Breast epithelium (tissue), 4 donors: ENCODE measurements around the gene SDK1. TPM values are rescaled to one million over a fixed set of nuclear protein-coding genes. Genes with fewer than 3 reads are reported as not detected.

Experiments
- DNase-seq, 2 donors: peaks; one replicate each; pipeline ENCODE4 v3.0.0-alpha.2; 2019; ENCODE audit warnings: low spot score in 2 of 2
- H3K27ac ChIP-seq, 2 donors: fragments of 200-600 bp; sonication (generic) in 1 of 2; one replicate each; pipeline ENCODE4 v1.5.1; 2016 to 2019; ENCODE audit warnings: mild to moderate bottlenecking in 1 of 2
- H3K27me3 ChIP-seq, 2 donors: fragments of 200-600 bp; sonication (generic) in 1 of 2; one replicate each; pipeline versions ENCODE4 v1.5.1 to v1.6.0; 2017 to 2019; ENCODE audit warnings: control low read depth in 1 of 2, mild to moderate bottlenecking in 1 of 2
- H3K36me3 ChIP-seq: fragments of 200-600 bp; one replicate; pipeline ENCODE4 v1.5.1; 2019
- H3K4me1 ChIP-seq, 2 donors: fragments of 200-600 bp; sonication (generic); one replicate each; pipeline ENCODE4 v1.5.1; 2016 to 2019; ENCODE audit warnings: control low read depth in 1 of 2
- H3K4me3 ChIP-seq, 3 donors: fragments of 200-600 bp; sonication (generic); 1 replicate in 2 of 3; 2 replicates in 1 of 3; pipeline ENCODE4 v1.5.1; 2016 to 2019; ENCODE audit warnings: mild to moderate bottlenecking in 3 of 3, moderate library complexity in 2 of 3
- H3K9me3 ChIP-seq, 2 donors: fragments of 200-600 bp; sonication (generic) in 1 of 2; one replicate each; pipeline ENCODE4 v1.5.1; 2016 to 2019; ENCODE audit warnings: control low read depth in 1 of 2
- POLR2A ChIP-seq: fragments of 450-650 bp; IDR thresholded peaks from one replicate; pipeline ENCODE4 v1.6.1; 2016; ENCODE audit warnings: antibody characterized with exemption, mild to moderate bottlenecking, moderate library complexity
- POLR2AphosphoS5 ChIP-seq, 3 donors: sonication (generic); formaldehyde crosslinking; IDR thresholded peaks; one replicate each; pipeline ENCODE4 v1.6.1; 2017; ENCODE audit warnings: antibody characterized with exemption in 3 of 3
- intact Hi-C: fragments of 100-400 bp; cut with DNase I; formaldehyde crosslinking; loops from one replicate; pipeline ENCODE4 v1.15.1; 2023; ENCODE audit warnings: low total_unique reads
- total RNA-seq, 3 donors: library from RNA; depleted of rRNA; stranded (reverse); fragments of >200 nt; gene quantifications; one replicate each; pipeline ENCODE4 v1.1.0, GENCODE V29; 2016
- TF ChIP-seq, protein P1 (sequence below), 3 donors: fragments of 450-650 bp; IDR thresholded peaks; one replicate each; pipeline ENCODE4 v1.5.1; 2016 to 2017; ENCODE audit warnings: antibody characterized with exemption in 3 of 3, mild to moderate bottlenecking in 3 of 3, moderate library complexity in 3 of 3

Gene SDK1
- total RNA-seq, 3 donors from 2014 or later: 3.7 to 18.2 (median 6.6) TPM

DNA sequence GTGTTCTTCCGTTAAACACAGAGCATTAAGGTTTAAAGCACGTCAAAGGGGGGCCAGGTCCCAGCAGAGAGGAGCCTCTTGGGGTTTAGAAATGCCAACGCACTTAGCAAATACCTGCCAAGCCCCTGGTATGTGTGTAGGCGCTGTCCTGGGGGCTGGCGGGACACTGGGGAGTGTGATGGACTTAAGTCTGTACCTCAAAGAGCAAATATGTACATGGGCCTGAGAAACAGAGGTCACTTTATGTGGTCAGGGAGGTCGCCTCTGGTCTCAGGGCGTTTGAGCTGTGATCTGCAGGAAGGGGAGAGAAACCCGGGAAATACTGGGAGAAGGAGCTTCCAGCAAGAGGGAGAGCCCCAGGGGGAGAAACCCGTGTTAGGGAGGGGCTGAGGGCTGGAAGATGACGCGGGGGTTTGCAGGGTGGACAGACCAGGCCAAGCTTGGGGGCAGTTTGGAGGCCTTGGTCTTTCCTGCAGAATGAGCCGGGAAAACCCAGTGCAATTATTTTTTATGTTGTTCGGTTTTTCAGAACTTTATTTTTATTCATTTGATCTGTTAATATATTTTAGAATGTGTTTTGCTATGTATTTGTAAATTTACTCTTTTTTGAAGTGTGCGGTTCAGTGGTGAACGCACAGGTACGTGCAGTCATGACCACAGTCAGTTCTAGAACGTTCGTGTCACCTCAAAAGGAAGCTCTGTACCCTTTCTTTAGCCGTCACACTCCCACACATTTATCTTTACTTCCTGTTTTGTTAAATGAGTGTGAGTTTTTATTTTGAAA is 939.7 kb downstream of the SDK1 start:
- Histone ChIP-seq H3K9me3 (peaks cover 3 to 14% of the 10 kb centered on the region in 2 donors), H3K36me3 (no peaks in the 10 kb centered on the region)
- intact Hi-C loops: no loop called here

GRCh38 chr7:4241304-4241612 is 940.2 kb downstream of the SDK1 start:
- intact Hi-C loops: no loop called here
- Histone ChIP-seq H3K27ac (no peak overlapping the region), H3K27me3 (no peaks in the 10 kb centered on the region), H3K9me3 (peaks cover 3 to 14% of the 10 kb centered on the region in 2 donors), H3K4me1 (no peaks in the 10 kb centered on the region), H3K36me3 (no peaks in the 10 kb centered on the region), H3K4me3 (no peak overlapping the region)
- no peak for DNase-seq
- TF ChIP-seq POLR2A (no peak), POLR2AphosphoS5 (IDR thresholded peaks at IDR 0.05) (no peak)
- TF ChIP-seq, protein P1, sequence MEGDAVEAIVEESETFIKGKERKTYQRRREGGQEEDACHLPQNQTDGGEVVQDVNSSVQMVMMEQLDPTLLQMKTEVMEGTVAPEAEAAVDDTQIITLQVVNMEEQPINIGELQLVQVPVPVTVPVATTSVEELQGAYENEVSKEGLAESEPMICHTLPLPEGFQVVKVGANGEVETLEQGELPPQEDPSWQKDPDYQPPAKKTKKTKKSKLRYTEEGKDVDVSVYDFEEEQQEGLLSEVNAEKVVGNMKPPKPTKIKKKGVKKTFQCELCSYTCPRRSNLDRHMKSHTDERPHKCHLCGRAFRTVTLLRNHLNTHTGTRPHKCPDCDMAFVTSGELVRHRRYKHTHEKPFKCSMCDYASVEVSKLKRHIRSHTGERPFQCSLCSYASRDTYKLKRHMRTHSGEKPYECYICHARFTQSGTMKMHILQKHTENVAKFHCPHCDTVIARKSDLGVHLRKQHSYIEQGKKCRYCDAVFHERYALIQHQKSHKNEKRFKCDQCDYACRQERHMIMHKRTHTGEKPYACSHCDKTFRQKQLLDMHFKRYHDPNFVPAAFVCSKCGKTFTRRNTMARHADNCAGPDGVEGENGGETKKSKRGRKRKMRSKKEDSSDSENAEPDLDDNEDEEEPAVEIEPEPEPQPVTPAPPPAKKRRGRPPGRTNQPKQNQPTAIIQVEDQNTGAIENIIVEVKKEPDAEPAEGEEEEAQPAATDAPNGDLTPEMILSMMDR (IDR thresholded peaks at IDR 0.05): no peak

More for the DNA sequence above, 939.7 kb downstream of the SDK1 start:
- Histone ChIP-seq H3K27ac (no peak overlapping the region), H3K4me1 (no peaks in the 10 kb centered on the region), H3K4me3 (no peak overlapping the region), H3K27me3 (no peaks in the 10 kb centered on the region)
- no peak for DNase-seq
- TF ChIP-seq POLR2A (no peak), POLR2AphosphoS5 (IDR thresholded peaks at IDR 0.05) (no peak)
- TF ChIP-seq, protein P1 (IDR thresholded peaks at IDR 0.05): no peak

GRCh38 chr7:4241791-4242190 is 940.7 kb downstream of the SDK1 start:
- DNase-seq: no peak
- intact Hi-C loops: no loop called here
- no peaks in the 10 kb centered on the region for H3K36me3 ChIP-seq
- H3K27ac ChIP-seq: no peak overlapping the region
- no peaks in the 10 kb centered on the region for H3K27me3 ChIP-seq
- no peak overlapping the region for H3K4me3 ChIP-seq
- no peaks in the 10 kb centered on the region for H3K4me1 ChIP-seq
- H3K9me3 ChIP-seq: peaks cover 3 to 14% of the 10 kb centered on the region in 2 donors
- TF ChIP-seq POLR2AphosphoS5 (IDR thresholded peaks at IDR 0.05): no peak
- TF ChIP-seq POLR2A: no peak

GRCh38 chr7:4242706-4243105 is 941.7 kb downstream of the SDK1 start:
- no peak overlapping the region for H3K27ac ChIP-seq
- no peaks in the 10 kb centered on the region for H3K36me3 ChIP-seq
- TF ChIP-seq POLR2AphosphoS5 (IDR thresholded peaks at IDR 0.05) (no peak), POLR2A (no peak)
- TF ChIP-seq, protein P1 (IDR thresholded peaks at IDR 0.05): no peak
- no peak overlapping the region for H3K4me3 ChIP-seq
- H3K9me3 ChIP-seq: peaks cover 3 to 14% of the 10 kb centered on the region in 2 donors
- intact Hi-C loops: no loop called here
- H3K4me1 ChIP-seq: no peaks in the 10 kb centered on the region
- DNase-seq: no peak
- H3K27me3 ChIP-seq: no peaks in the 10 kb centered on the region

DNA sequence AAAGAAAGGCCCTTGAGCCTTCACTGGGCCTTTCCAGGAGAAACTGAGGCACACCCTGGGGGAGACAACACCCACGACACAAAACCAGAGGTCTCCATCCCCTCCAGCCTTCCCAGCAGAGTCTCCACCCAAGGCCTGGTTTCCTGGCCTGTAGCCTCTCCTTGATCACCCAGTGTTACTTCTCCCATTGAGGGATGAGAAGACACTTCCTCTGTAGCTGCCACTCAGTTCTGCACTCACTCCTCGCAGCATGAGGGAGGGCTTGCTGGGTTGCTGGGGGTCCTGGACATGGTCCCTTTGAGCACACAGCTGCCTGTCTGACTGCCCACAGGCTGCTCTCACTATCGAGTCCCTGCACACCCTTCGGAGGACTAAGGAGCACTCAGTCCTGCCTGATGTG is 943.0 kb downstream of the SDK1 start:
- Histone ChIP-seq H3K4me3 (no peak overlapping the region), H3K9me3 (peaks cover 3 to 14% of the 10 kb centered on the region in 2 donors), H3K4me1 (no peaks in the 10 kb centered on the region), H3K27me3 (no peaks in the 10 kb centered on the region), H3K27ac (no peak overlapping the region), H3K36me3 (no peaks in the 10 kb centered on the region)
- TF ChIP-seq, protein P1 (IDR thresholded peaks at IDR 0.05): no peak
- no peak for TF ChIP-seq POLR2AphosphoS5 (IDR thresholded peaks at IDR 0.05)
- DNase-seq: no peak
- intact Hi-C loops: no loop called here
